Endodermal cell (in vitro differentiated cells): ENCODE measurements around the gene PLSCR2. TPM values are rescaled to one million over a fixed set of nuclear protein-coding genes. Genes with fewer than 3 reads are reported as not detected.

Source experiments
- DNase-seq: peaks from one replicate; pipeline ENCODE4 v3.0.0-alpha.2; 2017
- H3K27ac ChIP-seq: 2 replicates; pipeline ENCODE4 v1.5.1; 2013; ENCODE audit warnings: mild to moderate bottlenecking, low read depth, low read length, moderate library complexity
- H3K27me3 ChIP-seq: 2 replicates; pipeline ENCODE4 v1.6.1; 2013; ENCODE audit warnings: mild to moderate bottlenecking, low read length, moderate library complexity; ENCODE audit not compliant: insufficient read depth, control insufficient read depth, poor library complexity, severe bottlenecking
- H3K36me3 ChIP-seq: 2 replicates; pipeline ENCODE4 v1.7.0; 2013; ENCODE audit warnings: mild to moderate bottlenecking, low read length, moderate library complexity; ENCODE audit not compliant: control insufficient read depth, insufficient read depth
- H3K4me1 ChIP-seq: one replicate; pipeline ENCODE4 v1.7.0; 2013; ENCODE audit warnings: low read length; ENCODE audit not compliant: control insufficient read depth, insufficient read depth
- H3K4me3 ChIP-seq: 2 replicates; pipeline ENCODE4 v1.5.1; 2013; ENCODE audit warnings: mild to moderate bottlenecking, low read length, moderate library complexity
- H3K9ac ChIP-seq: 2 replicates; pipeline ENCODE4 v1.6.1; 2013; ENCODE audit warnings: mild to moderate bottlenecking, low read length, moderate library complexity; ENCODE audit not compliant: poor library complexity, severe bottlenecking; ENCODE audit errors: extremely low read depth
- H3K9me3 ChIP-seq: 2 replicates; pipeline ENCODE4 v1.6.1; 2013; ENCODE audit warnings: mild to moderate bottlenecking, low read length, moderate library complexity; ENCODE audit not compliant: control insufficient read depth
- H3K27ac Mint-ChIP-seq: 2 replicates; pipeline ENCODE4 v1.8.0; 2020; ENCODE audit warnings: mixed read lengths
- H3K27me3 Mint-ChIP-seq: 2 replicates; pipeline ENCODE4 v1.8.0; 2021; ENCODE audit warnings: mild to moderate bottlenecking, mixed read lengths; ENCODE audit not compliant: insufficient read depth
- H3K36me3 Mint-ChIP-seq: 2 replicates; pipeline ENCODE4 v1.8.0; 2020; ENCODE audit warnings: low read depth, mixed read lengths
- H3K4me1 Mint-ChIP-seq: 2 replicates; pipeline ENCODE4 v1.8.0; 2020; ENCODE audit warnings: mixed read lengths
- H3K4me3 Mint-ChIP-seq: 2 replicates; pipeline ENCODE4 v1.8.0; 2020; ENCODE audit warnings: mild to moderate bottlenecking, moderate library complexity, mixed read lengths
- H3K9me3 Mint-ChIP-seq: 2 replicates; pipeline ENCODE4 v1.8.0; 2020; ENCODE audit warnings: mild to moderate bottlenecking, mixed read lengths
- CTCF ChIP-seq: fragments of 200-600 bp; sonication (generic); conservative IDR thresholded peaks from 2 replicates; pipeline ENCODE4 v1.5.0; 2021; ENCODE audit warnings: antibody characterized with exemption, mild to moderate bottlenecking
- WGBS, 2 experiments: methylation state at CpG; one replicate each; pipeline versions ENCODE4 v1.1.5 to v1.1.7; 2013; ENCODE audit warnings: missing lambda C conversion rate in 2 of 2, mixed read lengths in 1 of 2; ENCODE audit not compliant: insufficient coverage in 1 of 2, insufficient read length in 1 of 2; 5-methylcytosine and 5-hydroxymethylcytosine counted together
- total RNA-seq, 2 donors: library from RNA; stranded (reverse); fragmentation: NEBNext Ultra II Directional in 1 of 2; extraction: Animal tissue kit (Norgen Biotek cat#: 25700) in 1 of 2; gene quantifications; 2 replicates in 1 of 2; 3 replicates in 1 of 2; pipeline ENCODE4 v1.2.1, GENCODE V29; 2021

The PLSCR2 gene
- total RNA-seq, 2 donors from 2014 or later = 3.0 to 17.7 TPM

- no peak for DNase-seq
- Histone ChIP-seq H3K9ac (no peak overlapping the region), H3K27me3 (no peaks in the 10 kb centered on the region), H3K4me1 (no peaks in the 10 kb centered on the region), H3K36me3 (no peaks in the 10 kb centered on the region), H3K9me3 (peaks cover 26% of the 10 kb centered on the region), H3K4me3 (no peak overlapping the region), H3K27ac (no peak overlapping the region)
- Mint-ChIP-seq H3K27ac (no peak overlapping the region), H3K9me3 (peaks cover 45% of the 10 kb centered on the region), H3K4me1 (no peaks in the 10 kb centered on the region), H3K4me3 (no peak overlapping the region), H3K27me3 (no peaks in the 10 kb centered on the region), H3K36me3 (peaks cover 8% of the 10 kb centered on the region)
- no peak for TF ChIP-seq CTCF
- WGBS, 2 experiments = 87% methylated on average over 2 of the region's 2 CpGs; no CpG with 5 or more reads in 1 of the 2 experiments
Observed at GRCh38 chr3:146493221-146493620, 23.9 kb upstream of the PLSCR2 start.

- Histone ChIP-seq H3K4me3 (no peak overlapping the region), H3K27me3 (no peaks in the 10 kb centered on the region), H3K9ac (no peak overlapping the region), H3K27ac (no peak overlapping the region), H3K9me3 (peaks cover 29% of the 10 kb centered on the region), H3K4me1 (no peaks in the 10 kb centered on the region), H3K36me3 (no peaks in the 10 kb centered on the region)
- H3K9me3 Mint-ChIP-seq = peaks cover 46% of the 10 kb centered on the region
- no peaks in the 10 kb centered on the region for H3K4me1 Mint-ChIP-seq
- H3K27ac Mint-ChIP-seq = no peak overlapping the region
- no peak for DNase-seq
- 97% methylated on average over 2 of the region's 2 CpGs; no CpG with 5 or more reads in 1 of the 2 experiments for WGBS, 2 experiments
- no peak overlapping the region for H3K4me3 Mint-ChIP-seq
- H3K36me3 Mint-ChIP-seq = peaks cover 3% of the 10 kb centered on the region
- no peaks in the 10 kb centered on the region for H3K27me3 Mint-ChIP-seq
- no peak for TF ChIP-seq CTCF
Observed at GRCh38 chr3:146491303-146491702, 21.9 kb upstream of the PLSCR2 start.

GRCh38 chr3:146485297-146485696 is 15.9 kb upstream of the PLSCR2 start:
- H3K9me3 ChIP-seq = peaks cover 28% of the 10 kb centered on the region
- no peak overlapping the region for H3K27ac ChIP-seq
- Mint-ChIP-seq H3K27ac (no peak overlapping the region), H3K36me3 (peaks cover 5% of the 10 kb centered on the region), H3K27me3 (no peaks in the 10 kb centered on the region), H3K4me3 (no peak overlapping the region), H3K9me3 (peaks cover 54% of the 10 kb centered on the region), H3K4me1 (no peaks in the 10 kb centered on the region)
- no peaks in the 10 kb centered on the region for H3K27me3 ChIP-seq
- no peak for TF ChIP-seq CTCF
- H3K9ac ChIP-seq = no peak overlapping the region
- no peak for DNase-seq
- no peak overlapping the region for H3K4me3 ChIP-seq
- no peaks in the 10 kb centered on the region for H3K36me3 ChIP-seq
- H3K4me1 ChIP-seq = no peaks in the 10 kb centered on the region
